ENCODE measurements around the gene FAM163B. TPM values are rescaled to one million over a fixed set of nuclear protein-coding genes. Genes with fewer than 3 reads are reported as not detected.

Gene FAM163B
- total RNA-seq, 2 experiments from 2014 or later: not detected

- CTCF ChIA-PET: interaction anchor here (1.2 kb wide), 1 partner anchor 31 kb away, joined by 3 read pairs; no protein-coding TSS in a partner anchor
- POLR2A ChIA-PET: no interaction called here
These were observed 50.7 kb downstream of the FAM163B start for GRCh38 chr9:133558191-133559126.

GRCh38 chr9:133557581-133557980, 51.6 kb downstream of the FAM163B start:
- POLR2A ChIA-PET: no interaction called here

GRCh38 chr9:133556354-133556753, 52.8 kb downstream of the FAM163B start:
- POLR2A ChIA-PET: no interaction called here
- CTCF ChIA-PET: no interaction called here

More at GRCh38 chr9:133557581-133557980, 51.6 kb downstream of the FAM163B start:
- CTCF ChIA-PET: interaction anchor here (1.2 kb wide), 1 partner anchor 32 kb away, joined by 3 read pairs; no protein-coding TSS in a partner anchor

GRCh38 chr9:133554729-133555128, 54.5 kb downstream of the FAM163B start:
- POLR2A ChIA-PET: no interaction called here

GRCh38 chr9:133553973-133554713, 55.0 kb downstream of the FAM163B start:
- ChIA-PET POLR2A (no interaction called here), CTCF (no interaction called here)

More at GRCh38 chr9:133554729-133555128, 54.5 kb downstream of the FAM163B start:
- CTCF ChIA-PET: no interaction called here

DNA sequence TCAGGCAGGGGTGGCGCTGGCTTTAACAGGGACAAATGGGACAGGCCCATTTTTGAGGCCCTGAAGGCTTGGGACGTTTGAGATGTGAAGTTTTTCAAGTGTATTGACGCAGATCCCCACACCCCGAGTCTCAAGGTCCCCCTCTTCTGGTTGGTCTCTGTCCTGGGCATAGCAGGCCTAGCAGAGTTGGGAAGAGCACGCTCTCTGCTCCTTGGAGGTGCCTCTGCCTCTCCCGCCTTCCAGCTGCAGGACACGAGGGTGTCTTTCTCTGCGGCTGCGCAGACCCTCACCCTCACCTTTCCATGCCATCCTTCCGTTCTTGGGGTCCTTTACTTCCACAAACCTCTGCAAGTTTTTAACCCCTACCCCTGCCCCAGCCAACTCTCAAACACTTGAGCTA, 56.1 kb downstream of the FAM163B start:
- CTCF ChIA-PET: no interaction called here

GRCh38 chr9:133552236-133552635, 57.0 kb downstream of the FAM163B start:
- ChIA-PET POLR2A (no interaction called here), CTCF (no interaction called here)

More for the DNA sequence above, 56.1 kb downstream of the FAM163B start:
- POLR2A ChIA-PET: no interaction called here

DNA sequence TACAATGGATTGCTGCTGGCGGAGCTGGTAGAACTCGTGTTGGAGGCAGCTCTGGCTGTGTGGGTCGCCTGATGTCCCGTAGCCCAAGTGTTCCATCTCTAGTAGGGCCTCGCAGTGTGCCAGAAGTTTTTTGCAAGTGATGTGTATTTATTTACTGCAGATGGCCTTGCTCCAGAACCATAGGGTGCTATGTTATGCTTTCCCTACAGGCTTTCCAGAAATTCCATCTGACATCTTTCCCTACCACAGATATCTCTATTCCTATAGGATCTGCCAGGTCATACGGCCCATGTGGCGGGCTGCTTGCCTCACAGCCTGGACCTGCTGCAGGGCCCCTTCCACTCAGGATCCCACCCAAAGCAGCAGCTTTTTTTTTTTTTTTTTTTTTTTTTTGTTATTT, 57.7 kb downstream of the FAM163B start:
- CTCF ChIA-PET: interaction anchor here (0.8 kb wide), 1 partner anchor 388 kb away, joined by 3 read pairs; no protein-coding TSS in a partner anchor
- POLR2A ChIA-PET: no interaction called here

- ChIA-PET POLR2A (no interaction called here), CTCF (no interaction called here)
These were observed 62.1 kb downstream of the FAM163B start for GRCh38 chr9:133547116-133547515.

DNA sequence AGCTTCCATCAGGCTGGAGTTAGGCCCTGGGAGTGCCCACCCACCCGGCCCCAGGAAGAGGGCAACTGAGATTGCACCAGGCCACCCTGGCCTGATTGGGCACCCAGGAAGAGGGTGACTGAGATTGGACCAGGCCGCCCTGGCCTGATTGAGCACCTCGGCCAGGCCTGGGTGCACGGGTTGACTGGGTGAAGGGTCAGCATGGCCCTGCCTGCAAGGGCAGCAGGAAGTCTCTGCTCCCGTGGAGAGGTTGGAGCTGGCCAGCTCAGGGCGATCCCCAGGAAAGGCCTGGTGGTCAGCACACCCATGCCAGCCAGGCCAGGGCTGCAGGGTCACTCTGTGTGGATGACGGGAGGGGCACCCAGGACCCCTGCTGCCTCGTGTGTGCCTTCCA, 62.9 kb downstream of the FAM163B start:
- ChIA-PET CTCF (no interaction called here), POLR2A (no interaction called here)

DNA sequence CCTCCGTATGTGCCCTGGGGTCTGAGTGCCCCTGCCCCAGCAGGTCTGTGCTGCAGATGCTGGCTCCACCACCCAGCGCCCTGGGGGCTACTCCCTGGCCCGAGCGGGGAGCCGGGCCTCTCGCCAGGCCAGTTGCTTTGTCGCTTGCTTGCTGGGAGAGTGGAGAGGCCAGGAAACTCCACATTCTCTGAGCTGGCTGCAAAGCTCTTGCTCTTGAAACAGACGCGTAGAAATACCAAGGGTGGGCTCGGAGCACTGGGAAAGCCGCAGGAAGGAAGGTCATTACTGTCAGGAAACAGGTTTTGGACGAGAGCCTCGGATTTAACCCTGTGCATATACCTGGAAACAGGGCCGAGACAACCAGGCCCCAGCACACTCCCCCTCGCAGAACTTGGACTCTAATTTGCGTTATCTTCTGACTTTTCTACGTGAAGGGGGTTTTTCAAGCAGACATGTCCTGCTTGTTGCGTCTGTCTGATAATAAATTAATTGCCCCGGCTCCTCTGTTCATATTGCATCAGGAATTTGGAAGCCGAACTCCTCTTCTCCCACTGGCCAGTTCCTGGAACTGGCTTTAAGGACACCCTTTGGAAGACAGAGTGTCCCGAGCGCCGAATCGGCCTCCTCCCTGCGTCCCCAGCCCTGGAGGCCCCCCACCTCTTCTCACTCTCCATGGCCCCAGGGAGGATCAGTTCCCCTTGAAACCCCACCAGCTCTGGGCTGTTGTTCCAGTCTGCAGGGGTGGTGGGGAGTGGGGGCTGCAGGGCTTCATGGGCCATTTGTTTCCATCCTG, 63.5 kb downstream of the FAM163B start:
- CTCF ChIA-PET: no interaction called here
- POLR2A ChIA-PET: no interaction called here

DNA sequence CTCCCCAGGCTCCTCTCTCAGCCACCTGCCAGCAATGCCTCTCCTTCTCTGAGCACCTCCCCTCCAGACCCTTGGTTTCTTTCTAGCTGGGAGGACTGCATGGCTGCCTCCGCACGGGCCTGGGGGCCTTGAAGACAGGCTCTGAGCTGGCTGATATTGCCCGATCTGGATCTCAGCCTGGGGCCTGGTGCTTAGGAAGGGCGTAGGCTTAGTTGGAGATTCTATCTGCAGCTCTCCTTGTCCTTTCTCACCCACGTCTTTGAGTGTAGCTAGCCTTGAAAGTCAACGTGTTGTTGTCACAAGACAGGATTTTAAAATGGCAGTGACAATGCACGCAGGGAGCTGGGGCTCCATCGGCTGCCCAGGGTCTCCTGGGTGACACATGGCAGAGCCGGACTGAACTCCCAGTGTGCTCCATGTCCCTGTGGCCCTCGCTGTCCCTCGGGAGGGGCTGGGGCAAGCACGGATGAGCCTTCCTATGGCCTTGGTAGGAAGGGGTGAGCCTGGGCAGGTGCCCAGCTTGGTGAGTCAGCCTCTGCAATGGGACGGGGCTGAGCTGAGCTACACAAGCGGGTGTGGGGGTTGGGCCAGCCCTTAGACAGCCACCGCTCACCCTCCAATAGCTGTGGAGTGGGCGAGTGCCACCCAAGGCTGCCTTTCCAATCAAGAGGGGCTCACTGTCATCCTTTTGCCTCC, 65.3 kb downstream of the FAM163B start:
- ChIA-PET CTCF (no interaction called here), POLR2A (no interaction called here)

GRCh38 chr9:133542002-133542401, 67.2 kb downstream of the FAM163B start:
- ChIA-PET CTCF (no interaction called here), POLR2A (no interaction called here)

- POLR2A ChIA-PET: no interaction called here
- CTCF ChIA-PET: no interaction called here
These were observed 68.5 kb downstream of the FAM163B start for GRCh38 chr9:133540698-133541025.

- POLR2A ChIA-PET: no interaction called here
- CTCF ChIA-PET: no interaction called here
These were observed 69.0 kb downstream of the FAM163B start for GRCh38 chr9:133539991-133540697.

DNA sequence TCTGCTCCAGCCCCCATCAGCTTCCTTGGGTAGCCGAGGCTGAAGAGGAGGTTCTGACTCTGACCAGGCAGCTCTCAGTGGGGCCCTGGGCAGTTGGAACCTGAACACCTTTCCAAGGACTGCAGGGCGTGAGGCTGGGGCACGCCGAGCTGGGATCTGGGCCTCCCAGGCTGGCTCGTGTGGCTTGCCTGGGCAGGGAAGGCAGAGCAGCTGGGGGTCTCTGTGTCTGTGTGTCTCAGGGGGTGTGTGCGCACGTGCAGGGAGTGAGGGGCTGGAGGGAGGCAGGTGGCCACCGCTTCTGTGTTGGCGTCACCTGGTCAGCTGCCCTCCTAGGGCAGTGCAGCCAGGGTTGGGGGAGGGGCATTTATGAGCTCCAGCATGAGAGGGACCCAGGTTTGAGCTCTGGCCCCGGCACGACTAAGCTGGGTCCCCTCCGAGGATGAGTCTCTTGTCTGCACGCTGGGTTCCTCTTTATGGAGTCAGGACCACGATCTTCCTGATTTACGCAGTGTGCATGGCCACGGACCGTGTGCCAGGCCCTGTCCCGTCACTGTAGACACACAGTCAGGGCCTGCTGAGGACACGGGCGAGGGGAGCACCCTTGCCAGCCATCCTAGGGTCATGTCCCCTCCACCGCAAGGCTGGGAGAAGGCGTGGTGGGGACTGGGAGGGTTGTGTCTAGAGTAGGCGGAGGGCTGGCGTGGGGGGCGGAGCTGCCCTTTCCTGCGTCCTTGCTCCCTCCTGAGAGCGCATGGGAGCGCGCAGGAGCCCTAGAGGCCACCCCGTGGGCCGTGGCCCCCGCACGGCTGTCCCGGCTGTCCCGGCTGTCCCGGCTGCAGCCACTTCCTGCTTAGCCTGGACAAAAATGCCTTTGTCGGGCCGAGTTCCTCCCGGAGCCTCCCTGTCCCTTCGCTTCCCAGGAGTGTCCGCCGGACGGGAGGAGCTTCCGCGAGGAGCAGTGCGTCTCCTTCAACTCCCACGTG, 70.0 kb downstream of the FAM163B start:
- POLR2A ChIA-PET: no interaction called here
- CTCF ChIA-PET: no interaction called here

DNA sequence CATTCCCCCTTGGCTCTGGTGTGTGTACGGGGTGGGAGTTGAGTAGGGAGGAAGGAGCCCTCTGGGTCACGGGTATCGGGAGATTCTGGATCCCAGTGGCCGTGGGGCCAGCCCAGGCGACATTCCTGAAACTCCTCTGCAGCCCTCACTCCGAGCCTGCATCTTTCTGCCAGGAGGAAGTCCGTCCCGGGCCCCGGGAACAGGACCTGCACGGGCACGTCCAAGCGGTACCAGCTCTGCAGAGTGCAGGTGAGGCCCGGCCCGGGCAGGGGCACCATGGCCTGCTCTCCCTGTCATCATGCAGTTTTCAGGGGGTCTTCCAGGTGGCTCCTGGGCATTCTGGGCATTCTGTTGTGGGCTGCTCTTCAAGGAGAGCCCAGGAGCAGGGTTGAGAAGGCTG, 71.0 kb downstream of the FAM163B start:
- ChIA-PET POLR2A (no interaction called here), CTCF (no interaction called here)

DNA sequence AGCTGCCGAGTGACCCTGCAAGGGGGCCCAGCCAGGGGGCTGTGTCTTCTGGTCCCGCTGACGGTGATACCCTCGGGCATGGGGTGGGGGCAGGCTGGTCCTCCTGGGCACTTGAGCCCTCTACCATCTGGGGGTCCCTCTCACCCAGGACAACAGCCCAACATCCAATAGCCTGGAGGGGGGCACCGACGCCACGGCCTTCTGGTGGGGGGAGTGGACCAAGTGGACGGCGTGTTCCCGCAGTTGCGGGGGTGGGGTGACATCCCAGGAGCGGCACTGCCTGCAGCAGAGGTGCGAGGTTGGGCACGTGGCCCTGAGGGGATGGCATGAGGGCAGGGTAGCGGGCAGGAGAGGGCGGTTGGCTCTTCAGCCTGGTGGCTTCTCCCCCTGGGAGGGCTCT, 71.9 kb downstream of the FAM163B start:
- ChIA-PET CTCF (no interaction called here), POLR2A (no interaction called here)

Data from activated CD8-positive, alpha-beta memory T cell treated with anti-CD3 and anti-CD28 coated beads for 36 hours (primary cell).